Panc1 (cell line): ENCODE data around the gene MRPS27.

Experiments used
- POLR2AphosphoS5 ChIP-seq: IDR thresholded peaks from 2 replicates; pipeline ENCODE4 v1.6.1; 2012; ENCODE audit warnings: mild to moderate bottlenecking, low read depth, low read length, moderate library complexity
- TF ChIP-seq, protein P1 (sequence below): fragments of 450-650 bp; IDR thresholded peaks from 2 replicates; pipeline ENCODE4 v1.5.1; 2017; ENCODE audit warnings: mild to moderate bottlenecking

GRCh38 chr5:72326306-72326649 lies 6.2 kb upstream of the MRPS27 start:
- TF ChIP-seq, protein P1, sequence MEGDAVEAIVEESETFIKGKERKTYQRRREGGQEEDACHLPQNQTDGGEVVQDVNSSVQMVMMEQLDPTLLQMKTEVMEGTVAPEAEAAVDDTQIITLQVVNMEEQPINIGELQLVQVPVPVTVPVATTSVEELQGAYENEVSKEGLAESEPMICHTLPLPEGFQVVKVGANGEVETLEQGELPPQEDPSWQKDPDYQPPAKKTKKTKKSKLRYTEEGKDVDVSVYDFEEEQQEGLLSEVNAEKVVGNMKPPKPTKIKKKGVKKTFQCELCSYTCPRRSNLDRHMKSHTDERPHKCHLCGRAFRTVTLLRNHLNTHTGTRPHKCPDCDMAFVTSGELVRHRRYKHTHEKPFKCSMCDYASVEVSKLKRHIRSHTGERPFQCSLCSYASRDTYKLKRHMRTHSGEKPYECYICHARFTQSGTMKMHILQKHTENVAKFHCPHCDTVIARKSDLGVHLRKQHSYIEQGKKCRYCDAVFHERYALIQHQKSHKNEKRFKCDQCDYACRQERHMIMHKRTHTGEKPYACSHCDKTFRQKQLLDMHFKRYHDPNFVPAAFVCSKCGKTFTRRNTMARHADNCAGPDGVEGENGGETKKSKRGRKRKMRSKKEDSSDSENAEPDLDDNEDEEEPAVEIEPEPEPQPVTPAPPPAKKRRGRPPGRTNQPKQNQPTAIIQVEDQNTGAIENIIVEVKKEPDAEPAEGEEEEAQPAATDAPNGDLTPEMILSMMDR: no peak
- TF ChIP-seq POLR2AphosphoS5: no peak
